Effector memory CD4-positive, alpha-beta T cell (primary cell): ENCODE measurements around the gene EMP3.

Experiments used
- DNase-seq, 3 donors: peaks; one replicate each; pipeline ENCODE4 v3.0.0-alpha.2; 2020
- H3K27ac ChIP-seq: 2 replicates; pipeline ENCODE4 v1.7.0; 2013; ENCODE audit warnings: mild to moderate bottlenecking, low read length, moderate library complexity; ENCODE audit not compliant: insufficient read depth, poor library complexity, severe bottlenecking
- H3K27me3 ChIP-seq: replicated peaks from 2 replicates; pipeline ENCODE4 v1.7.0; 2013; ENCODE audit warnings: mild to moderate bottlenecking, low read length; ENCODE audit not compliant: insufficient read depth, control insufficient read depth, poor library complexity, severe bottlenecking
- H3K36me3 ChIP-seq: 2 replicates; pipeline ENCODE4 v1.7.0; 2013; ENCODE audit warnings: mild to moderate bottlenecking, low read length, moderate library complexity; ENCODE audit not compliant: control insufficient read depth, insufficient read depth
- H3K4me1 ChIP-seq: 2 replicates; pipeline ENCODE4 v1.7.0; 2013; ENCODE audit warnings: low read length, mild to moderate bottlenecking; ENCODE audit not compliant: control insufficient read depth, insufficient read depth, poor library complexity, severe bottlenecking
- H3K4me3 ChIP-seq: 2 replicates; pipeline ENCODE4 v1.7.0; 2013; ENCODE audit warnings: low read length, low read depth, mild to moderate bottlenecking; ENCODE audit not compliant: insufficient read depth, poor library complexity, severe bottlenecking
- H3K9me3 ChIP-seq: 2 replicates; pipeline ENCODE4 v1.7.0; 2013; ENCODE audit warnings: mild to moderate bottlenecking, low read length, moderate library complexity; ENCODE audit not compliant: control insufficient read depth

EMP3 gene

DNA sequence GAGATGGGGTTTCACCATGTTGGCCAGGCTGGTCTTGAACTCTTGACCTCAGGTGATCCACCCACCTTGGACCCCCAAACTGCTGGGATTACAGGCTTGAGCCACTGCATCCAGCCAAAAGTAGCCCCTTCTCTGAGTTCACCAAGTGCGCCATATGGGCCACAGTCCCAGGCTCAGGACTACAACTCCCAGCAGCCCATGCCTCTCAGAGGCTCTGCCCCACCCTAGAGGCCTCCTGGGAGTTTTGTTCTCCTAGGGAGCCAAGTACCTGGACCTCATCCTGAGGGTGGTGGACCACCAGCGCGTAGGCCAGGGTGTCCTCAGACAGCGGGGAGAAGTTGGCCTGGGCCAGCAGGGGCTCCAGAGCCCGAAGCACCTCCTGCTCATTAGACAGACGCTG lies 19.5 kb downstream of the EMP3 start:
- no peaks in the 10 kb centered on the region for H3K36me3 ChIP-seq
- H3K27me3 ChIP-seq: no peaks in the 10 kb centered on the region
- H3K27ac ChIP-seq: no peak overlapping the region
- no peak for DNase-seq
- no peaks in the 10 kb centered on the region for H3K4me1 ChIP-seq
- H3K9me3 ChIP-seq: no peaks in the 10 kb centered on the region
- H3K4me3 ChIP-seq: no peak overlapping the region

DNA sequence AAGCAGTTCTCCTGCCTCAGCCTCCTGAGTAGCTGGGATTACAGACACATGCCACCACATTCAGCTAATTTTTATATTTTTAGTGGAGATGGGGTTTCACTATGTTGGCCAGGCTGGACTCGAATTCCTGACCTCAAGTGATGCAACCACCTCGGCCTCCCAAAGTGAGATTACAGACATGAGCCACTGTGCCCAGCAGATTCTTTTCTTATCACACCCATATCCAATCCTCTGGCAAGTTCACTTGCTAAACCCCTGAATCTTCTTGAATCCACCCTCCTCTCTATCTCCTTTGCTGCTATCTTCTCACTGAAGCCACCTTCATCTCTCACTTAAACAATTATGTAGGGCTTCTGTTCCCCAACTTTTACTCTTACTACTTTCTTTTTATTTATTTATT lies 20.8 kb downstream of the EMP3 start:
- no peak for DNase-seq
- H3K27me3 ChIP-seq: no peaks in the 10 kb centered on the region
- no peak overlapping the region for H3K4me3 ChIP-seq
- H3K4me1 ChIP-seq: no peaks in the 10 kb centered on the region
- H3K9me3 ChIP-seq: no peaks in the 10 kb centered on the region
- H3K27ac ChIP-seq: no peak overlapping the region
- H3K36me3 ChIP-seq: no peaks in the 10 kb centered on the region

DNA sequence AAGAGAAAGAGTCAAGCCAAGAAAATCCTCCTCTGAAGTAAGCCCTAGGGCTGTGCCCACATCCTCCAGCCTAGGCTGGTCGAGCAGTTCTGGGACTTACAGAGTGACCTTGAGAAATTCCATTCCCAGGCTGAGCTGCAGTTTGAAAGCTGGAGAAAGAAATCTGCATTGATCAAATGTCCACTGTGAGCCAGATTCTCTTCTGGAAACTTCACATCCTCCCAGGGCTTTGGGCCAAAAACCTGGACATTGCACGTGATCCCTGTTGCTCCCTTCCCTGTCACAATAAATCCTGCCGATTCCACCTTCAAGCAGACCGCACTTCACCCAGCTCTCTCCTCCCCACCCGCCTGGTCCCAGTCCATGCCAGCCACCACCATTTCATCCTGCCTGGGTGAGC lies 22.7 kb downstream of the EMP3 start:
- no peaks in the 10 kb centered on the region for H3K27me3 ChIP-seq
- no peak for DNase-seq
- H3K4me3 ChIP-seq: no peak overlapping the region
- no peaks in the 10 kb centered on the region for H3K4me1 ChIP-seq
- no peaks in the 10 kb centered on the region for H3K36me3 ChIP-seq
- no peak overlapping the region for H3K27ac ChIP-seq
- no peaks in the 10 kb centered on the region for H3K9me3 ChIP-seq

DNA sequence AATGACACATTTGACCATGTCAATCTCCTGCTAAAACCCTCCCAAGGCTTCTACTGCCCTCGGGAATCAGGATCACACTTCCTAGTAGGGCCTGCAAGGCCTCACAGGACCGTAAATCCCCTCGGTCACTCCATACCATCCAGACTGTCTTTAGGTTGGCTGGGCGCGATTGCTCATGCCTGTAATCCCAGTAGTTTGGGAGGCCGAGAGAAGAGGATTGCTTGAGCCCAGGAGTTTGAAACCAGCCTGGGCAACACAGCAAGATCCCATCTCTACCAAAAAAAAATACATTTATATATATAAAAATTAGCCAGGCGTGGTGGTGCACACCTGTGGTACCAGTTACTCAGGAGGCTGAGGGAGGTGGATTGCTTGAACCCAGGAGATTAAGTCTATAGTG lies 23.4 kb downstream of the EMP3 start:
- Histone ChIP-seq H3K27ac (no peak overlapping the region), H3K9me3 (no peaks in the 10 kb centered on the region), H3K27me3 (no peaks in the 10 kb centered on the region), H3K36me3 (no peaks in the 10 kb centered on the region), H3K4me3 (no peak overlapping the region), H3K4me1 (no peaks in the 10 kb centered on the region)
- no peak for DNase-seq

DNA sequence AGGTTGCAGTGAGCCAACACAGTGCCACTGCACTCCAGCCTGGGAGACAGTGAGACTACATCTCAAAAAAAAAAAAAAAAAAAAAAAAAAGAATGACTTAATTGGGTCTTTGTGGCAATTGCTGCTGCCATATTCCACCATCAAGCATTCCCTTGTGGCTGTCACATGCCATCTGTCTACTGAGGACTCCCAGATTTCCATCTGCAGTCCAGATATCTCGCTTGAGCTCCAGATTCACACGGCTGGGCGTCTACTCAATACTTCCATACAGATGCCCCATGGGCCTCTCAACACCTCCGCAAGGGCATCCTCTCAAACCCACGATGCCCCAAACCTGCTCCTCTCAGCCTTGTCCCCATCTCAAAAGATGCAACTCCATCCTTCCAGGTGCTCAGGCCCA lies 25.5 kb downstream of the EMP3 start:
- DNase-seq: no peak
- no peaks in the 10 kb centered on the region for H3K36me3 ChIP-seq

DNA sequence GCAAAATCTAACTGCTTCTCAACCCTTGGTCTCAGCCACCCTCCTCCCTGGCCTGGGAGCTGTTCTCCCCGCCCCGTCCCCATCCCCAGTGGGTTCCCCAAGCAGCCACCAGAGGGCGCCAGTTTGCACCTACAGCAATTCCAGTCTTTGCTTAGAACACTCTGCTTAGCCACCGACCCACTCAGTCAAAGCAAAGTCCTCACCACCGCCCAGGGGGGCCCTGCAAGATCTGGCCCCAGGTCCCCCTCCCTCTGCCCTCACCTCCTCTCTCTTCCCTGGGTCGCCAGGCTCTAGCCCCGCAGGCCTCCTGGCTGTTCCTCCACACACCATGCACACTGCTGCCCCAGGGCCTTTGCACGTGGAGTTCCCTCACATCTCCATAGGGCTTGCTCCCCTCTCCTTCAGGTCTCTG lies 26.0 kb downstream of the EMP3 start:
- no peak overlapping the region for H3K4me3 ChIP-seq
- peak; percentile 53 to 66 (median 53) for DNase-seq
- no peaks in the 10 kb centered on the region for H3K9me3 ChIP-seq
- no peak overlapping the region for H3K27ac ChIP-seq
- H3K27me3 ChIP-seq: no peaks in the 10 kb centered on the region
- no peaks in the 10 kb centered on the region for H3K4me1 ChIP-seq
- H3K36me3 ChIP-seq: no peaks in the 10 kb centered on the region

More for the DNA sequence above, 25.5 kb downstream of the EMP3 start:
- Histone ChIP-seq H3K27ac (no peak overlapping the region), H3K27me3 (no peaks in the 10 kb centered on the region), H3K9me3 (no peaks in the 10 kb centered on the region), H3K4me1 (no peaks in the 10 kb centered on the region), H3K4me3 (no peak overlapping the region)

DNA sequence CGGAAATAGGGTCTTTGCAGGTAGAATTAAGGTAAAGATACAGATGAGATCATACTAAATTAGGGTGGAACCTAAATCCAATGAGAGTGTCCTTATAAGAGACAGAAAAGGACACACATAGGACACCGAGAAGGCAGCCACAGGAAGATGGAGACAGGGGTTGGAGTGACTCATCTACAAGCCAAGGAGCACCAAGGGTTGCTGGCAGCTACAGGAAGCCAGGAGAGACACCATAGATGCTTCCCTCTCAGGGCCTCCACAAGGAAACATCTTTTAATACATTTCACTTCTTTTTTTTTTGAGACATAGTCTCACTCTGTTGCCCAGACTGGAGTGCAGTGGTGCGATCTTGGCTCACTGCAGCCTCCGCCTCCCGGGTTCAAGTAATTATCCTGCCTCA lies 28.3 kb downstream of the EMP3 start:
- H3K27me3 ChIP-seq: no peaks in the 10 kb centered on the region
- no peak overlapping the region for H3K4me3 ChIP-seq
- no peaks in the 10 kb centered on the region for H3K4me1 ChIP-seq
- H3K9me3 ChIP-seq: no peaks in the 10 kb centered on the region
- H3K36me3 ChIP-seq: no peaks in the 10 kb centered on the region
- H3K27ac ChIP-seq: no peak overlapping the region
- no peak for DNase-seq

DNA sequence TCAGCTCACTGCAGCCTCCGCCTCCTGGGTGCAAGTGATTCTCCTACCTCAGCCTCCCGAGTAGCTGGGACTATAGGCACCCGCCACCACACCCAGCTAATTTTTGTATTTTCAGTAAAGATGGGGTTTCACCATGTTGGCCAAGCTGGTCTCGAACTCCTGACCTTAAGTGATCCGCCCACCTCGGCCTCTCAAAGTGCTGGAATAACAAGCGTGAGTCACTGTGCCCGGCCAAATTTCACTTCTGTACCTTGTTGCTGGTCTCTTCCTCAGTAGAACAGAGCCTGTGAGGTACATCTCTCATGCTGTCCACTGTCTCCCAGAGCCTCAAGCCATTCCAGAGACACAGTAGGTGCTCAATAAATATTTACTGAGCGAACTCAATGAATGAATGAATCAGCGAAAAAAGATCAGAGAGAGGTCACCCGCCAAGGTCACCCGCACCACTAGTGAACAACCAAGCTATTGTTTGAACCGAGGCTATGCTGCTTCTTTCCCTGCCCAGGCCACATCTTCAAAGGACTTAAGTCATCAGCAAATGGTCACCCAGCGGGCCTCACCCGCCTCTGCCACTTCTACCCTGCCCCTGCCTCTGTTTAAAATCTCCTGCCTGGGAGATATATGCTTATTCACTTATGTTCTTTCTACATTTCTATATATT lies 29.1 kb downstream of the EMP3 start:
- Histone ChIP-seq H3K27ac (no peak overlapping the region), H3K4me3 (no peak overlapping the region), H3K36me3 (no peaks in the 10 kb centered on the region), H3K9me3 (no peaks in the 10 kb centered on the region), H3K4me1 (no peaks in the 10 kb centered on the region), H3K27me3 (no peaks in the 10 kb centered on the region)
- no peak for DNase-seq

DNA sequence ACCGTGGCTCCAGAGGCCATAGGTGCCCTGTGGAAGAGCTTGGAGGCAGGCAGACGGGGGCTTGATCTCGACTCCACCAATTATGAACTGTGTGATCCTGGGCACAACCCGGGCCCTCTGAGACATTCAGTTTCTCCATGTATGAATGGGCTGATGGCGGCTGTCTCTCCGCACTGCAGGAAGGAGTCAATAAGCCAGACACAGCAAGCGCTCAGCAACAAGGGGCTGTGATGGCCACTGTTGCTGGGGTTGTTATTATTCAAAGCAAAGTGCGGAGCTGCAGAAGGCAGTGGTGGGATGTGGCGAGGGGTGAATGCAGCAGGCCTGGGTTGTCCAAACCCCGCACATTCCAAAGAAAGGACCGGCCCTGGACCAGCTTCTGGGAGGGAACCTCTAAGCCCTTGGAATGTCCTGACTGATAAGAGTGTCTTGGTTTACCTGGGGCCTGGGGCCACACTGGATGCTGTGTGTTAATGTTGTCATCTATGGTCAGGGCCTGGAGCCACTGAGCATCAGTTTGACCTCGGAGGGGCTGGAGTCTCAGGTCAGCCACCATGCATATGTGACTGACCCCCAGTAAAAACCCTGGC lies 30.1 kb downstream of the EMP3 start:
- DNase-seq: no peak
- Histone ChIP-seq H3K36me3 (peaks cover 4% of the 10 kb centered on the region), H3K27me3 (no peaks in the 10 kb centered on the region), H3K4me3 (no peak overlapping the region), H3K27ac (no peak overlapping the region), H3K9me3 (no peaks in the 10 kb centered on the region), H3K4me1 (no peaks in the 10 kb centered on the region)

DNA sequence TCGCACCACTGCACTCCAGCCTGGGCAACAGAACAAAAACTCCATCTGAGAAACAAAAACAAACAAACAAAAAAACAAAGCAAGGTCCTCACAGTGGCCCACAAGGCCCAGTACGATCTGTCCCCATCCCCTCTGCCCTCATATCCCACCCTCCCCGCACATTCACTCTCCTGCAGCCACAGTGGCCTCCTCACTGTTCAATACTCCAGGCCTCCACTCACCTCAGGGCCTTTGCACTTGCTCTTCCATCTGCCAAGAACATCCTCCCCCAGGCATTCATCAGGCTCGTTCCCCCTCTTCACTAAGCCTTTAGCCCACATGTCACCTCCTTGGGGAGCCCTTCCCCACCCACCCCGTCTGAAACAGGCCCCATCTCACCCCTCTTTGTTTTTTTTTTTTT lies 33.8 kb downstream of the EMP3 start:
- H3K27me3 ChIP-seq: no peaks in the 10 kb centered on the region
- DNase-seq: no peak
- H3K27ac ChIP-seq: no peak overlapping the region
- H3K9me3 ChIP-seq: no peaks in the 10 kb centered on the region
- H3K36me3 ChIP-seq: peaks cover 4% of the 10 kb centered on the region
- peaks cover 9% of the 10 kb centered on the region for H3K4me1 ChIP-seq
- H3K4me3 ChIP-seq: no peak overlapping the region
